Motor neuron (in vitro differentiated cells): Measurements from ENCODE around the gene OR8G1. TPM values are rescaled to one million over a fixed set of nuclear protein-coding genes. Genes with fewer than 3 reads are reported as not detected.

ENCODE experiments used
- ATAC-seq, 8 experiments: fragments of 200-7000 bp; cut with Tn5 transposase; replicated peaks in 6 of 8; 2 replicates each; pipeline ENCODE4 v1.8.0; 2021; ENCODE audit warnings: mild to moderate bottlenecking in 8 of 8, moderate library complexity in 8 of 8
- H3K27ac ChIP-seq, 2 donors: fragments of 250-450 bp; sonication (Bioruptor Pico); 2 replicates each; pipeline ENCODE4 v1.9.0; 2021; ENCODE audit warnings: antibody characterized with exemption in 2 of 2, mild to moderate bottlenecking in 2 of 2, moderate library complexity in 1 of 2
- H3K4me1 ChIP-seq, 2 donors: fragments of 250-450 bp; sonication (Bioruptor Pico); replicated peaks in 1 of 2; 2 replicates each; pipeline ENCODE4 v1.6.1; 2021; ENCODE audit warnings: antibody characterized with exemption in 2 of 2, mild to moderate bottlenecking in 2 of 2, moderate library complexity in 1 of 2
- H3K4me3 ChIP-seq, 5 donors: fragments of 250-450 bp; sonication (Bioruptor Pico); 2 replicates each; pipeline ENCODE4 v1.9.0; 2021; ENCODE audit warnings: antibody characterized with exemption in 5 of 5, mild to moderate bottlenecking in 5 of 5, moderate library complexity in 4 of 5
- WGBS, 10 experiments: fragments of 450-650 bp; shearing (Covaris generic); methylation state at CpG; one replicate each; pipeline ENCODE4 v1.0.0; 2022; 5-methylcytosine and 5-hydroxymethylcytosine counted together
- in situ Hi-C, 9 experiments: fragments of 400-800 bp; cut with MboI; loops; one replicate each; pipeline ENCODE4 v1.15.0; 2021; ENCODE audit warnings: low sequenced_read_pairs in 9 of 9, low pct_unique_long_range_greater_than_20kb in 2 of 9; ENCODE audit not compliant: unreplicated experiment in 9 of 9
- total RNA-seq, 8 experiments: library from RNA; unstranded; fragments of 300-600 nt; gene quantifications; 2 replicates each; pipeline versions ENCODE4 v1.2.3 to v1.2.4, GENCODE V29; 2022

The OR8G1 gene
- total RNA-seq, 8 experiments from 2014 or later, result 0.05 to 0.29 (median 0.14) TPM; not detected in 3

DNA sequence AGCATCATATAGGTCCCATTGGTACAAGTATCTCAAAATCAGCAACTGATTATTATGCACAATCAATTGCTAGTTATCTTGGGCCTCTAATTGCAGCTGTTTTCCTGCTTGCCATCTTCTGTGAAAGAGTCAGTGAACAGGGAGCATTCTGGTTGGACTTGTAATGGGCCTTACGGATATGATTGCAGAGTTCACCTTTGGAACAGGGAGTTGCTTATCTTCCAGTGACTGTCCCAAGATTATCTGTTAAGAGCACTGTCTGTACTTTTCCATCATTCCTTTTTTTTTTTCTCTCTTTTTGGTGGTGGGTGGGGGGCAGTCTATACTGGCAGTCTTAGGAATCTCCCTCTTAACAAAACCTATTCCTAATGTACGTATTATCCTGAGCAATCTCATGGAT, 33.1 kb downstream of the OR8G1 start:
- ATAC-seq, result no peak
- in situ Hi-C loops, result no loop called here
- Histone ChIP-seq H3K27ac (no peak overlapping the region), H3K4me1 (no peaks in the 10 kb centered on the region), H3K4me3 (no peak overlapping the region)
- 45 to 100% (median 89%) methylated on average over 1 to 2 of the region's 2 CpGs; no CpG with 5 or more reads in 1 of the 10 experiments for WGBS, 10 experiments

DNA sequence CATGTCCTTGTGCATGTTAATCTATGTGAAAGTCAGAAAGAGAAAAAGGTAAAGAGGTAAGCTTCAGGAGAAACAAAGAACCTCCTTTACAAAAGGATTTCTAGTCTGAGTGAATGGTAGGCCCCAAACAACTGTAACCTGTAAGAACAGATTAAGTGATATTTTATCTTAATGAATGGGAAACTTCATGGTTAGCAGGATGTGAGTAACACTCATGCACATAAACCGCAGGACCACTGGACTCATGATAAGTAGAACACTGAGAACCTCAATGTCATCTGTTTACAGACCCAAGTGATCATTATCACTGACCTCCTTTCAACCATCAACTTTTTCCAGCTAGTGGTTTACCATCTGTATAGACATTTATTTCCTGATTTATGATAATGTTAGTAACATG, 35.2 kb downstream of the OR8G1 start:
- in situ Hi-C loops, result no loop called here
- 0 to 100% (median 94%) methylated on average over 1 of the region's 1 CpG; no CpG with 5 or more reads in 4 of the 10 experiments for WGBS, 10 experiments
- Histone ChIP-seq H3K4me3 (no peak overlapping the region), H3K4me1 (no peaks in the 10 kb centered on the region), H3K27ac (no peak overlapping the region)
- no peak for ATAC-seq

DNA sequence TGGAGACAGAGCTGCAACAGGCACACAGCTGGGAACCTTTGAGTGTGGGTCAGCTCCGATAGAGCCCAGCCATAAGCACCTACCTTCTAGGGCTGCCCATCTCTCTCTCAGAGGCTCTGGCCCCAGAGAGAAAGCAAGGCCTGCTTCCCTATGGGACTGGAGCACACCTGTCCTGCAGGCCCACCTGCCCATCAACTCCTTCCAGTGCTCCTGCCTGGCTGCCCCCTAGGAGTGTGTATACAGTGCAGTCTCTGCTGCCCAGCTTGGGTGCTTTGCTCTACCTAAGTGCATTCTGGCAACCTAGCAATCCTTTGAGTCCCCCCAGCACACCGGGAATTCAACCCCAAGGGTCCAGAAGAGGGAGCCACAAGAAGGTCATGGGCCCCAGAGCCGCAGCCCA, 36.3 kb downstream of the OR8G1 start:
- Histone ChIP-seq H3K4me3 (no peak overlapping the region), H3K27ac (no peak overlapping the region), H3K4me1 (no peaks in the 10 kb centered on the region)
- 67 to 100% (median 92%) methylated on average over 1 to 2 of the region's 3 CpGs; no CpG with 5 or more reads in 7 of the 10 experiments for WGBS, 10 experiments
- in situ Hi-C loops, result no loop called here
- ATAC-seq, result no peak

DNA sequence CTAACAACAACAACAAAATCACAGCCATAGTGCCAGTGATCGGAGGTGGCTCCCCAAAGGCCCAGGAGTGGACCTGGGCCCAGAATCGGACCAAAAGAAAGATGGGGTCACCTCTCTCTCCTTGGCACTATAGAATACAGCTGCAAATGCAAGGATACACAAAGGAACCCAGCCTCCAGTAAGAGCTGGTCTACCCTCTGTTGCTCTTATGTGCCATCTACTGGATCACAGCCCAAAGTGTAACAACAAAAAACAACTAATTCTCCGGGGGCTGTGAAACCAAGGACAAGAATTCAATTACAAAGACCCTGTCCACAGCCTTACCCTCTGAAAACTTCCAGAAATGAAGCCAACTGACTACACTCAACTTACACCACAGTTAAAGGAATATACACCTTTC, 36.9 kb downstream of the OR8G1 start:
- ATAC-seq, result peak in 2 of 8 experiments; percentile 24 to 61
- H3K4me3 ChIP-seq, result no peak overlapping the region
- 30 to 86% (median 55%) methylated on average over 1 to 2 of the region's 3 CpGs; no CpG with 5 or more reads in 4 of the 10 experiments for WGBS, 10 experiments
- no peaks in the 10 kb centered on the region for H3K4me1 ChIP-seq
- in situ Hi-C loops, result no loop called here
- H3K27ac ChIP-seq, result no peak overlapping the region

DNA sequence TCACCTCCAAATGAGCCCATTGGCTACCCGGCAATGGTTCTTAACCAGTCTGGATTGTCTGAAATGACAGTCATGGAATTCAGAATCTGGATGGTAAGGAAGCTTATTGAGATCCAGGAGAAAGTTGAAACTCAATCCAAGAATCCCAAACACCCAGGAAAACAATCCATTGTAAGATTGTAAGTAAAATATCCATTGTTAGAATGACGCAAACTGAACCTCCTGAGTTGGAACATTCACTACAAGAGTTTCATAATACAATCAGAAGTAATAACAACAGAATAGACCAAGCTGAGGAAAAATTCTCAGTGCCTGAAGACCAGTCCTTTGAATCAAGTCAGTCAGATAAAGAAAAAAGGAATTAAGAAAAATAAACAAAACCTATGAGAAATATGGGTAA, 37.4 kb downstream of the OR8G1 start:
- H3K27ac ChIP-seq, result no peak overlapping the region
- no peaks in the 10 kb centered on the region for H3K4me1 ChIP-seq
- 0 to 100% (median 53%) methylated on average over 1 to 2 of the region's 2 CpGs; no CpG with 5 or more reads in 2 of the 10 experiments for whole genome bisulfite sequencing, 10 experiments
- ATAC-seq, result no peak
- in situ Hi-C loops, result no loop called here
- H3K4me3 ChIP-seq, result no peak overlapping the region

DNA sequence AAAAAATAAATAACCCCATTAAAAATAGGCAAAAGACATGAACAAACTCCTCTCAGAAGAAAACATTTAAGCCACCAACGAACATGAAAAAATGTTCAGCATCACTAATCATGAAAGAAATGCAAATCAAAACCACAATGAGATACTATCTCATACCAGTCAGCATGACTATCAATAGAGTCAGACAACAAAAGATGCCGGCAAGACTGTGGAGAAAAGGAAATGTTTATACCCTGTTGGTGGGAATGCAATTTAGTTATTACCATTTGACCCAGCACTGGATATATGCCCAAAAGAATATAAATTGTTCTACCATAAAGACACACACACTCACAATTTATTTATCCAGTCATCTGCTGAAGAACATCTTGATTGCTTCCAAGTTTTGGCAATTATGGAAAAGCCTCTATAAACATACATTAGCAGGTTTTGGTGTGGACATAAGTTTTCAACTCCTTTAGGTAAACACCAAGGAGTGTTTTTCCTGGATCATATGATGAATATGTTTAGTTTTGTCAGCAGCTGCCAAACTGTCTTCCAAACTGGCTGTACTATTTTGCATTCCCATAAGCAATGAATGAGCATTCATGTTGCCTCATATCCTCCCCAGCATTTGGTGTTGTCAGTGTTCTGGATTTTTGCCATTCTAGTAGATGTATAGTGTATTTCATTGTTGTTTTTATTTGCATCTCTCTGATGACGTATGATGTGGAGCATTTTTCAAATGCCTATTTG, 44.9 kb downstream of the OR8G1 start:
- H3K4me3 ChIP-seq, result no peak overlapping the region
- peak in 3 of 8 experiments; percentile 75 to 96 (median 96) for ATAC-seq
- in situ Hi-C loops, result no loop called here

DNA sequence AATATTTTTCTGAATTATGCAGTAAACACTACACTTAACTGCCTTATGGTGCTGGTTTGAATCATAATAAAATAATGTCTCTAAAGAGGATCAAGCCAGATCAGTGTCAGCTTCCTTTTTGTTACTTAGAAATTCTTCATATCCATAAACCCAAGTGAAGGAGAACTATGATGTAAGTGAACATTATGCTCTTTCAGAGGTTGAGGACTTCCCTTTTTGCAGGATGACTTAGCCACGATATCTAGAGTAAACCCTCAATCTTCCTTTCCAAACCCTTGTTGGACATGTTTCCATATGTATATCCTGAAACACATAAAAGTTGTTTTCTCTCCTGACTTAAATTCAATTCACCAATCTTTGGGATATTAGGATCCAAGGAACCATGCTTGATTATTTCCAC, 53.8 kb downstream of the OR8G1 start:
- ATAC-seq, result no peak
- WGBS, 10 experiments, result 0 to 100% (median 100%) methylated on average over 1 of the region's 1 CpG; no CpG with 5 or more reads in 4 of the 10 experiments
- H3K4me1 ChIP-seq, result no peaks in the 10 kb centered on the region
- no peak overlapping the region for H3K4me3 ChIP-seq
- H3K27ac ChIP-seq, result no peak overlapping the region
- in situ Hi-C loops, result no loop called here

More for the DNA sequence above, 44.9 kb downstream of the OR8G1 start:
- Histone ChIP-seq H3K4me1 (no peaks in the 10 kb centered on the region), H3K27ac (no peak overlapping the region)
- 0 to 81% (median 62%) methylated on average over 1 to 3 of the region's 3 CpGs for whole genome bisulfite sequencing, 10 experiments

DNA sequence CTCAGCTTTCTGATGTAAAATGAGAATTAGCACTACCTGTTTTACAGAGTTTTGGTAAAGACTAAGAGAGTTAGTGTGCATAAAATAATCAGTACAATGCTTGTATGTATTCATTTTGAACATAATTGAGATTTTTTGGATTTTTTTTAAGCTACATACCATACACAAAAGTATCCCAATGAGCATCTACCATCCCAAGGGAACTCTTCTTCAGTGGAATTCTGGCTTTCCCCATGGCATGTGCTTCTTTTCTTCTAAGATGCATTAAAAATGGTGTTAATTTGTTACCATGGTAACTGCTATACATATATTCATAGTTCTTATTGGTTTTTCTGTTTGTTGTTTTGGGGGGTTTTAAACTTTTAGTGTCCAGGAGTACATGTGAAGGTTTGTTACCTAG, 55.1 kb downstream of the OR8G1 start:
- in situ Hi-C loops, result no loop called here
- no peak overlapping the region for H3K4me3 ChIP-seq

DNA sequence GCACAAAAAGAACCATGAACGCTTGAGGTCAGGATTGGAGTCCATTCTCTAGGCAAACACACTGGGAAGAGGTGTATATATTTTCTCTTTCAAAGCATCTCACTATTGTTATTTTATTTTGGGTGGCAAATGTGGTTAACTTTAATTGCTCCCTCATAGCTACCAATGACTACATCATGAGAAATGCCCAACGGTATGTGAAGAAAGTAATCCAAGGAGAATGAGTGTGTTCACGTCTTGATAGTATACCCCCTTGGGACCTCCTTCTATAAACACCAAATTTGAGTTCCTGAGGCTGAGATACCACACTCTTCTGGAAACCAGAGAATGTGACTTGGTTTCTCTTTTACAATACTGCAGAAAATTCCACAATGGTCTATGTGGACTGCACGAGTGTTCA, 57.0 kb downstream of the OR8G1 start:
- Histone ChIP-seq H3K4me1 (no peaks in the 10 kb centered on the region), H3K27ac (no peak overlapping the region), H3K4me3 (no peak overlapping the region)
- ATAC-seq, result no peak
- in situ Hi-C loops, result no loop called here
- 20 to 94% (median 82%) methylated on average over 2 to 4 of the region's 4 CpGs; no CpG with 5 or more reads in 2 of the 10 experiments for WGBS, 10 experiments

More for the DNA sequence above, 55.1 kb downstream of the OR8G1 start:
- Histone ChIP-seq H3K4me1 (no peaks in the 10 kb centered on the region), H3K27ac (no peak overlapping the region)
- no peak for ATAC-seq

DNA sequence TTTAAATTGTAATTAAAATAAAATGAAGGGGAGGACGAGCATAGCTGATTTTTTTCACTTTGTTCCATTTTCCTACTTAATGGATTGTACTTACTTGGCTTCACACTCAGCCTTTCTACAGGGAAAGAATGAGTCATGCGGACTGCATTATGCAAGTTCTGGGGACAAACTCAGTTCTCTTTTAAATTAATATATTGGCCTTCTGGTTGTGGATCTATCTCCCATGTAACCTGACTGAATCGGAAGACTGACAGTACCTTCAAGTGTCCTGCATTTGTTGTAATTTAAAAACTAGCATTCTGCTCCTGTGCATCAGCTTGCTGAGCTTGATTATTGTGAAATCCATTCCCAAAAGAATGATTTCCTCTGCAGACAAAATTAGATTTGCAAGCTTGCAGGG, 60.7 kb downstream of the OR8G1 start:
- Histone ChIP-seq H3K4me1 (no peaks in the 10 kb centered on the region), H3K4me3 (no peak overlapping the region), H3K27ac (no peak overlapping the region)
- WGBS, 10 experiments, result 0 to 90% (median 73%) methylated on average over 1 to 3 of the region's 3 CpGs
- peak in 5 of 8 experiments; percentile 68 to 84 (median 70) for ATAC-seq
- in situ Hi-C loops, result no loop called here

DNA sequence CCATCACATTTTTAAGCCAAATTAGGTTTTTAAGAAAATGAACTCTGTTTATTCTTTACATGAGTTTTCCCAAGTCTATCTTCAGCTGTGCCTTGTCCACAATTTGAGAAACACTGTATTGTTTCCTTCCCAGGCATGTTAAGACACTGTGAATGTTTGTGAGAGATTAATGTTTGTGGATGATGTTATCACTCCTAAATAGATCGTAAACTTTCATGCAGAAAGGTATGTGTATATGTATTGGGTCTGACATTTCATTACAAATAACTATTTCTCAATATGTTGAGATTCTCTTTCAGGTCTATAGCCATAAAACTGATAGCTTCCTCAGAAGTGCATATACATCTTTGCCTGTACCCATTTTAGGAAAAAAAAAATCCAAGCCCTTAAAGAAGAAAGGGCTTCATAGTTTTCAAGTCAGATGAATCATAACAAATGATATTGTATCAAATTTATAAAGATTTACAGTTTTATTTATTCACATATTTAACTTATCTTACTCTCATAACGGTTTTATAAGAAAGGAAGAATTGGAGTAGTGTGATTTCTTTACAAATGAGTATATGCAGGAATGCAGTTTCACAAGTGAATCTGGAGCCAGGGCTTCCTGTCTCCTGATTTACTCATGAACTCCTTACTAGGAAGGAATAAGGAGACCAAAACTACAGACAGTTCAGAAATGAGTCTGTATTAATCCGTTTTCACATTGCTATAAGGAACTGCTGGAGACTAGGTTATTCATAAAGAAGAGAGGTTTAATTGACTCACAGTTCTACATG, 61.6 kb downstream of the OR8G1 start:
- H3K27ac ChIP-seq, result no peak overlapping the region
- ATAC-seq, result peak in 1 of 8 experiments; percentile 28
- in situ Hi-C loops, result no loop called here
- WGBS, 10 experiments, result 10 to 63% (median 50%) methylated on average over 1 to 3 of the region's 3 CpGs; no CpG with 5 or more reads in 1 of the 10 experiments
- H3K4me1 ChIP-seq, result no peaks in the 10 kb centered on the region
- no peak overlapping the region for H3K4me3 ChIP-seq
